Fibroblast of mammary gland (primary cell): Measurements from ENCODE around the gene CDK18.
"Not testable (repeated sequence)": the region's sequence is repeated elsewhere in the genome, so short reads cannot be mapped to it uniquely, and the experiment has no call there.

Experiments used
- DNase-seq: peaks from one replicate; pipeline ENCODE4 v3.0.0-alpha.2; 2010; ENCODE audit warnings: low read depth
- H3K4me3 ChIP-seq: 2 replicates; pipeline ENCODE4 v1.5.1; 2011; ENCODE audit warnings: low read depth, mild to moderate bottlenecking, low read length, moderate library complexity; ENCODE audit not compliant: control insufficient read depth
- CTCF ChIP-seq: conservative IDR thresholded peaks from 2 replicates; pipeline ENCODE4 v1.5.1; 2011; ENCODE audit warnings: low read depth, low read length, inconsistent platforms; ENCODE audit not compliant: control insufficient read depth, insufficient read depth

The CDK18 gene

DNA sequence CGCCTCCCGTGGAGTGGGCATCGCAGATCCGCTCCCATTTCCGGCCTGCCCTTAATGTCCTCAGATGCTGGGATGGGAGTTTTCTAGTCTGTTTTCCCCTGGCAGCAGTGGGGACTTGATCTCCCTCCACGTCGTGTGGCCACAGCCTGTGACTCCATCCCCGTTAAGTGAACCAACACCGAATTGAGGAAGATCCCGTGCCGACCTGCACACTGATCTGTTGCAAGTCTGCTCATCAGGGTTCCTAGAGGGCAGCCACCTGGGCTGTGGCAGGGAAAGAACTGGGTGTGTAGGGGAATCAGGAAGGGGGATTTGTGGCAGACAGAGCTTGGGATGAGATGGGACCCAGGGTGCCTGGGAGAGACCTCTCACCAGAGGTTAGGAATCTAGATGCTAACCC lies 23.3 kb upstream of the CDK18 start:
- H3K4me3 ChIP-seq, result no peak overlapping the region
- no peak for DNase-seq
- no peak for TF ChIP-seq CTCF

- no peak for TF ChIP-seq CTCF
- H3K4me3 ChIP-seq, result no peak overlapping the region
- no peak for DNase-seq
These were observed 22.8 kb upstream of the CDK18 start for GRCh38 chr1:205481629-205482151.

GRCh38 chr1:205482587-205482986 lies 21.9 kb upstream of the CDK18 start:
- H3K4me3 ChIP-seq, DNase-seq: not testable (repeated sequence)

DNA sequence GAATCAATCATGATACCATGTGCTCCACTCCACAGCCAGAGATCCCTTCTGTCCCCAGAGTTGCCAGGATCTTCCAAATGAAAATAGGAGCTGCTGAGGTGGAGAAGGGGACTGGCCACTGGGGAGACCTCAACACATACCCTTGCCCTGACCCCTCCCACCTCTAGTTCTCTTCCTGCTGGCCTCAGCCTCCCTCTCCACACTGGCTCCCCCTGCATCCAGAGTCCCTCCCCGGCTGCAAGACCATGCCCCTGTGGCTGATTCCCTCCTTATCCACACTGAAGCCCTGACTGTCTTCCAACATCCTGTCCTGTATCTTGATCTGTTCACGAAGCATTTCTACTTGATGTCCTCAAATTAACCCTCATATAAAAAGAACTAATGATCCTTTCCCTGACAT lies 21.1 kb upstream of the CDK18 start:
- DNase-seq, result no peak
- no peak for TF ChIP-seq CTCF
- no peak overlapping the region for H3K4me3 ChIP-seq

DNA sequence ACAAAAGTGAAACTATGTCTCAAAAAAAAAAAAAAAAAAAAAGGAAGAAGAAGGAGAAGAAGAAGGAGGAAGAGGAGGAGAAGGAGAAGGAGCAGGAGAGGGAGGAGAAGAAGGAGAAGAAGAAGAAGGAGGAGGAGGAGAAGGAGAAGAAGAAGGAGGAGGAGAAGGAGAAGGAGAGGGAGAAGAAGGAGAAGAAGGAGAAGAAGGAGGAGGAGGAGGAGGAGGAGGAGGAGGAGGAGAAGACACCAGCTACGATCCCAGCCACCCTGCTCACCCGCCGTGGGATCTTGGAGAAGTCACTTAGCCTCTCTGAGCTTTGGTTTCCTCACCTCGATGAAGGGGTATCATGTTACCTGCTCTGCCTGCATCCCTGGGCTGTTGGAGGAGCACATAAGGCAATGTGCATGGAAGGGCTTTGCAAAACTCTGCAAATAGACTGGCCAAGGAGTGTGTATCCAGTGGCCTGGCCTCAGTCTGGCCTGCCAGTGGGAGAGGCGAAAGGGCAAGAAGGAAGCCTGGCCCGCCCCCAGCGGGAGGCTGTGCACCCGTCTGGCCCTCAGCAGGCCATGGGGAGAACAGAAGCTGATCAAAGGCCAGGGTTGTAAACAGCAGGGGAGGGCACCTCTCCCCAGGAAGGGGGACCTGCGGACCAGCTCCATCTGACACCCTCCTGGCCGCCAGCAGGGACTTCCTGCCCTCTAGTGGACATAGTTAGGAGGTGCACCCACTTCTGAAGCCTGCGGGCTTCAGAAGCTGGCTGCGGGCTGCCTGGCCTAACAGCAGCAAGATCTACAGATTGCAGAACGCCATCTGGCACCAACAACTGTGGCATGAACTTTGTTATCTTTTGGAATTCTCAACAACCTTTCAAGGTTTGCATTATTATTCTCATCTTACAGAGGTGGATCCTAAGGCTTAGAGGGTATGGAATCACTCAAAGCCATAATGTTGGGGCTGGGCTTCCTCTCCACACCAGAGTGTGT lies 19.2 kb upstream of the CDK18 start:
- peak; percentile 54 for DNase-seq
- no peak overlapping the region for H3K4me3 ChIP-seq
- peak; percentile 83 for TF ChIP-seq CTCF

DNA sequence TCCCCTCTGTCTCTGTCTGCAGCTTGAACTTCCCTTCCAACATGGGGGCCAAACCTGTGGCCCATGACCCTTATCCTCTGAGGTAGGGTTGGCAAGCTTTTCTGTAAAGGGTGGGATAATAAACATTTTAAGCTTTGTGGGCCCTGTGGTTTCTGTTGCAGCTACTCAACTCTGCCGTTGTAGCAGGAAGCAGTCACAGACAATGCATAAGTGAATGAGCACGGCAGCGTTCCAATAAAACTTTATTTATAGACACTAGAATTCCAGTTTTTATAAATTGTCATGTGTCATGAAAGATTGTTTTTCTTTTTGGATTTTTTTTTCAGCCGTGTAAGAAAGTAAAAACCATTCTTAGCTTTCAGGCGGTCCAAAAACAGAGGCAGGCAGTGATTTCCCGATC lies 18.2 kb upstream of the CDK18 start:
- no peak for DNase-seq
- TF ChIP-seq CTCF, result no peak
- H3K4me3 ChIP-seq, result no peak overlapping the region

GRCh38 chr1:205488074-205488723 lies 16.3 kb upstream of the CDK18 start:
- H3K4me3 ChIP-seq, result no peak overlapping the region
- TF ChIP-seq CTCF, result peak; percentile 86
- DNase-seq, result peak; percentile 55
